Central memory CD8-positive, alpha-beta T cell (primary cell): ENCODE data around the gene CKS1B.

Source experiments
- ATAC-seq: fragments of 150-1000 bp; cut with Tn5 transposase; replicated peaks from 2 replicates; pipeline ENCODE4 v1.10.0; 2022; ENCODE audit warnings: mild to moderate bottlenecking, moderate FRiP score, moderate number of reproducible peaks; ENCODE audit not compliant: poor library complexity, severe bottlenecking; ENCODE audit errors: extremely low read depth
- DNase-seq, 2 donors: peaks; one replicate each; pipeline ENCODE4 v3.0.0; 2021; ENCODE audit warnings: low spot score in 2 of 2
- H3K27ac Mint-ChIP-seq: one replicate; pipeline ENCODE4 v1.8.0; 2022; ENCODE audit warnings: low read depth, mild to moderate bottlenecking, moderate library complexity, mixed read lengths
- H3K27me3 Mint-ChIP-seq: one replicate; pipeline ENCODE4 v1.8.0; 2022; ENCODE audit warnings: mixed read lengths
- H3K36me3 Mint-ChIP-seq: one replicate; pipeline ENCODE4 v1.8.0; 2022; ENCODE audit warnings: mild to moderate bottlenecking, moderate library complexity, mixed read lengths; ENCODE audit not compliant: insufficient read depth
- H3K4me1 Mint-ChIP-seq: one replicate; pipeline ENCODE4 v1.8.0; 2022; ENCODE audit warnings: mixed read lengths
- H3K4me3 Mint-ChIP-seq: one replicate; pipeline ENCODE4 v1.8.0; 2022; ENCODE audit warnings: mild to moderate bottlenecking, moderate library complexity, mixed read lengths
- H3K9me3 Mint-ChIP-seq: one replicate; pipeline ENCODE4 v1.8.0; 2022; ENCODE audit warnings: mixed read lengths

Gene CKS1B

GRCh38 chr1:154940213-154940560, 34.3 kb upstream of the CKS1B start:
- no peaks in the 10 kb centered on the region for H3K9me3 Mint-ChIP-seq
- no peak overlapping the region for H3K4me3 Mint-ChIP-seq
- H3K27ac Mint-ChIP-seq: peak overlapping the region; percentile 79
- H3K4me1 Mint-ChIP-seq: peaks cover 78% of the 10 kb centered on the region
- ATAC-seq (no peak), DNase-seq (no peak)
- H3K27me3 Mint-ChIP-seq: no peaks in the 10 kb centered on the region
- H3K36me3 Mint-ChIP-seq: peaks cover 29% of the 10 kb centered on the region

GRCh38 chr1:154940651-154941194, 33.8 kb upstream of the CKS1B start:
- no peaks in the 10 kb centered on the region for H3K9me3 Mint-ChIP-seq
- DNase-seq: no peak
- ATAC-seq: no peak
- no peak overlapping the region for H3K4me3 Mint-ChIP-seq
- peak overlapping the region; percentile 79 for H3K27ac Mint-ChIP-seq
- H3K27me3 Mint-ChIP-seq: no peaks in the 10 kb centered on the region
- peaks cover 33% of the 10 kb centered on the region for H3K36me3 Mint-ChIP-seq
- peaks cover 75% of the 10 kb centered on the region for H3K4me1 Mint-ChIP-seq

GRCh38 chr1:154941333-154942013, 33.0 kb upstream of the CKS1B start:
- H3K9me3 Mint-ChIP-seq: no peaks in the 10 kb centered on the region
- H3K4me1 Mint-ChIP-seq: peaks cover 73% of the 10 kb centered on the region
- peak overlapping the region; percentile 56 for H3K4me3 Mint-ChIP-seq
- peaks cover 39% of the 10 kb centered on the region for H3K36me3 Mint-ChIP-seq
- H3K27me3 Mint-ChIP-seq: no peaks in the 10 kb centered on the region
- no peak for DNase-seq
- peak overlapping the region; percentile 79 for H3K27ac Mint-ChIP-seq
- ATAC-seq: no peak

- ATAC-seq (no peak), DNase-seq (no peak)
- peak overlapping the region; percentile 56 for H3K4me3 Mint-ChIP-seq
- H3K27ac Mint-ChIP-seq: peak overlapping the region; percentile 79
- no peaks in the 10 kb centered on the region for H3K9me3 Mint-ChIP-seq
- H3K27me3 Mint-ChIP-seq: no peaks in the 10 kb centered on the region
- peaks cover 65% of the 10 kb centered on the region for H3K4me1 Mint-ChIP-seq
- peaks cover 49% of the 10 kb centered on the region for H3K36me3 Mint-ChIP-seq
Observed at GRCh38 chr1:154943649-154944400, 30.7 kb upstream of the CKS1B start.

- ATAC-seq (no peak), DNase-seq (no peak)
- Mint-ChIP-seq H3K4me3 (no peak overlapping the region), H3K9me3 (no peaks in the 10 kb centered on the region), H3K4me1 (peaks cover 60% of the 10 kb centered on the region), H3K27ac (peak overlapping the region; percentile 79), H3K36me3 (peaks cover 57% of the 10 kb centered on the region), H3K27me3 (no peaks in the 10 kb centered on the region)
Observed at GRCh38 chr1:154944401-154945159, 29.9 kb upstream of the CKS1B start.

GRCh38 chr1:154945160-154945961, 29.1 kb upstream of the CKS1B start:
- DNase-seq: no peak
- Mint-ChIP-seq H3K27me3 (no peaks in the 10 kb centered on the region), H3K4me1 (peaks cover 56% of the 10 kb centered on the region), H3K36me3 (peaks cover 61% of the 10 kb centered on the region), H3K27ac (peak overlapping the region; percentile 96), H3K4me3 (no peak overlapping the region), H3K9me3 (no peaks in the 10 kb centered on the region)
- ATAC-seq: no peak

GRCh38 chr1:154945962-154946850, 28.3 kb upstream of the CKS1B start:
- ATAC-seq: no peak
- H3K27ac Mint-ChIP-seq: peak overlapping the region; percentile 96
- H3K36me3 Mint-ChIP-seq: peaks cover 65% of the 10 kb centered on the region
- no peaks in the 10 kb centered on the region for H3K27me3 Mint-ChIP-seq
- peaks cover 56% of the 10 kb centered on the region for H3K4me1 Mint-ChIP-seq
- no peak for DNase-seq
- peak overlapping the region; percentile 48 for H3K4me3 Mint-ChIP-seq
- no peaks in the 10 kb centered on the region for H3K9me3 Mint-ChIP-seq

GRCh38 chr1:154948079-154948478, 26.4 kb upstream of the CKS1B start:
- peaks cover 55% of the 10 kb centered on the region for H3K4me1 Mint-ChIP-seq
- ATAC-seq (no peak), DNase-seq (no peak)
- H3K9me3 Mint-ChIP-seq: no peaks in the 10 kb centered on the region
- H3K27me3 Mint-ChIP-seq: no peaks in the 10 kb centered on the region
- peaks cover 76% of the 10 kb centered on the region for H3K36me3 Mint-ChIP-seq
- H3K27ac Mint-ChIP-seq: peak overlapping the region; percentile 90
- H3K4me3 Mint-ChIP-seq: no peak overlapping the region

- H3K27me3 Mint-ChIP-seq: no peaks in the 10 kb centered on the region
- peaks cover 70% of the 10 kb centered on the region for H3K4me1 Mint-ChIP-seq
- peak overlapping the region; percentile 98 for H3K27ac Mint-ChIP-seq
- H3K9me3 Mint-ChIP-seq: no peaks in the 10 kb centered on the region
- peaks cover 77% of the 10 kb centered on the region for H3K36me3 Mint-ChIP-seq
- ATAC-seq: no peak
- peak overlapping the region; percentile 97 for H3K4me3 Mint-ChIP-seq
- no peak for DNase-seq
Observed at GRCh38 chr1:154951901-154952657, 22.4 kb upstream of the CKS1B start.

GRCh38 chr1:154952664-154953063, 21.8 kb upstream of the CKS1B start:
- ATAC-seq (no peak), DNase-seq (no peak)
- Mint-ChIP-seq H3K27ac (peak overlapping the region; percentile 98), H3K36me3 (peaks cover 75% of the 10 kb centered on the region), H3K9me3 (no peaks in the 10 kb centered on the region), H3K4me3 (peak overlapping the region; percentile 97), H3K27me3 (no peaks in the 10 kb centered on the region), H3K4me1 (peaks cover 68% of the 10 kb centered on the region)

- peaks cover 72% of the 10 kb centered on the region for H3K36me3 Mint-ChIP-seq
- no peaks in the 10 kb centered on the region for H3K27me3 Mint-ChIP-seq
- ATAC-seq (no peak), DNase-seq (no peak)
- H3K4me3 Mint-ChIP-seq: peak overlapping the region; percentile 97
- H3K27ac Mint-ChIP-seq: peak overlapping the region; percentile 98
- H3K4me1 Mint-ChIP-seq: peaks cover 62% of the 10 kb centered on the region
- H3K9me3 Mint-ChIP-seq: no peaks in the 10 kb centered on the region
Observed at GRCh38 chr1:154953611-154954038, 20.9 kb upstream of the CKS1B start.
